LNCAP (cell line): ENCODE measurements around the gene CNTNAP1.

Experiments
- CTCF ChIP-seq: fragments of 450-650 bp; IDR thresholded peaks from 2 replicates; pipeline ENCODE4 v1.5.1; 2017; ENCODE audit warnings: mild to moderate bottlenecking

Gene CNTNAP1

GRCh38 chr17:42677921-42678781 lies 4.2 kb upstream of the CNTNAP1 start:
- TF ChIP-seq CTCF: no peak

- TF ChIP-seq CTCF: no peak
Measured at GRCh38 chr17:42678951-42679491, 3.3 kb upstream of the CNTNAP1 start.

- no peak for TF ChIP-seq CTCF
Measured at GRCh38 chr17:42679492-42680330, 2.6 kb upstream of the CNTNAP1 start.

- TF ChIP-seq CTCF: no peak
Measured at GRCh38 chr17:42680331-42680808, 2.0 kb upstream of the CNTNAP1 start.

- no peak for TF ChIP-seq CTCF
Measured at GRCh38 chr17:42682722-42683403, 532 bp downstream of the CNTNAP1 start.

GRCh38 chr17:42683407-42684034 lies 1.2 kb downstream of the CNTNAP1 start:
- no peak for TF ChIP-seq CTCF
